Stimulated activated CD8-positive, alpha-beta memory T cell treated with anti-CD3 and anti-CD28 coated beads, Interleukin-7, amount 100 ng/mL, for 1 hour (primary cell): ENCODE data around the gene ACTC1.
"Not testable (repeated sequence)": the region's sequence is repeated elsewhere in the genome, so short reads cannot be mapped to it uniquely, and the experiment has no call there.

Experiments
- DNase-seq, 2 donors: peaks; one replicate each; pipeline ENCODE4 v3.0.0-alpha.2; 2020; ENCODE audit warnings: low read depth in 2 of 2

Gene ACTC1

DNA sequence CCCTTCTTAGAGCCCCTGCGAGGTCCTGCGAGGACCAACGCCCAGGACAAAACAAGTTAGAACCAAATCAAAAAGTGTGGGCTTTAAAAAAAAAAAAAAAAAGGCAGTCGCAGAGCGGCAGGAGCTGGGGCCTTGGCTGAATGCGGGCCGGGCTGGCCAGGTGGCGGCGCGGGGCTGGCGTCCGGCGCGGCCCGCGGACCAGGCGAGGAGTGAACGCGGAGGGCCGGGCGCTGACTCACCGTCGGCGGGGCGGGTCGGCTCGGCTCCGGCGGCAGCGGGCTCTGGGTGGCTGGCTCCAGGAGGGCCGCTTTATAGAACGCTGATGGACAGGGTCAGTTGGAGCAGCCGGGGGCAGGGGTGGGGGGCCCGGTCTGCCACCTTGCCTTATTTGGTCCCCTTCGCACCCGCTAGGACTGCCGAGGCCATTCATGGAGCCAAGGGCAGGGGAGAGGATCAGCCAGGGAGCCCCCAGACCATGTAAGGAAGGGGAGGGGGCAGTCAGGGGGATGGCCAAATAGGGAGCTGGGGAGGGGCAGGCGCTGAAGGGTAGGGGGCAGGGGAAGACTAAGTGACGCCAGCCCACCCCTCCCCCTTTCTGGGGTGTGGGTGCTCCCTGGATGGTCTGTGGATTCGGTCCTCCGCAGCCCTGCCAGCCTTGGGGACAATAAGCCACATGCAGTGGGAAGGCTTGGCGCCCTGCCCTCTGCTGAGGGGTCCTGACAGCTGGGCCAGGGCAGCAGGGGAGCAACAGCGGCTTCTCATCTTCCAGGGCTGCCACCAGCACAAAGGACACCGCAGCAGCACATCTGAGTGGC, at the start of gene ACTC1:
Gene ACTC1, minus strand, starts transcription at position 283 of the 815 bp plus-strand sequence. CDS start 741 bp downstream, outside the sequence.
- DNase-seq: no peak

DNA sequence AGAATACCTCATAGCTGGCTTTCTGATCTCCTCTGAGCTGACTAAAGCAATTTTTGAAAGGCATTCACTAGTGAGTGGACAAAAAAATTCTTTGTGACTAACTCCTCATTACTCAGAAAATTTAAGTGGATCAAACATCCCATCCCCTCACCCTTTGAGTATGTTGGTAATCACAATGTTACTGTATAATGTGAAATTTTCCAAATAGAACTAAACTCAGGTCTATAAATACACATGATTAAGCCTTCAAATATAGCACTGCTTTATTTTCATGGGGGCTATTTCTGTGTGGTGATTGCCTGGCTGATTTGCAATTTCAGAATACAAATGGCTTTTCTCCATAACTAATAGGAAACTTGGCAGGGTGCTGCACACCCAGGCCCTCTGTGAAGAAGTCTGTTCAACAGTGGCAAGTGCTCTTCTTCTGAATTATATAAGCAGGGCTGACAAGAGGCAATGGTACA, 45.9 kb upstream of the ACTC1 start:
- no peak for DNase-seq

DNA sequence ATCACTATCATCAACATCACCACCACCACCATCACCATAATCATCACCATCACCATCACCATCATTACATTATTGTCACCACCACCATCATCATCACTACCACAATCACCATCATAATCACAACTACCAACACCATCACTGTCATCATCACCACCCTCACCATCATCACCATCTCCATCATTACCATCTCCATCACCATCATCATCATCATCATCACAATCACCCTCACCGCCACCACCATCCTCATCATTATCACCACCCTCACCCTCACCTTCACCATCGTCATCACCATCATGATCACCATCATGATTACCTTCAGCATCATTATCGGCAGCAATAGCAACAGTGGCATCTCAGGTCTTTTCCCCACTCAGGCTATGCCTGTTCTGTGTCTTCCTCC, 42.9 kb upstream of the ACTC1 start:
- DNase-seq: no peak

DNA sequence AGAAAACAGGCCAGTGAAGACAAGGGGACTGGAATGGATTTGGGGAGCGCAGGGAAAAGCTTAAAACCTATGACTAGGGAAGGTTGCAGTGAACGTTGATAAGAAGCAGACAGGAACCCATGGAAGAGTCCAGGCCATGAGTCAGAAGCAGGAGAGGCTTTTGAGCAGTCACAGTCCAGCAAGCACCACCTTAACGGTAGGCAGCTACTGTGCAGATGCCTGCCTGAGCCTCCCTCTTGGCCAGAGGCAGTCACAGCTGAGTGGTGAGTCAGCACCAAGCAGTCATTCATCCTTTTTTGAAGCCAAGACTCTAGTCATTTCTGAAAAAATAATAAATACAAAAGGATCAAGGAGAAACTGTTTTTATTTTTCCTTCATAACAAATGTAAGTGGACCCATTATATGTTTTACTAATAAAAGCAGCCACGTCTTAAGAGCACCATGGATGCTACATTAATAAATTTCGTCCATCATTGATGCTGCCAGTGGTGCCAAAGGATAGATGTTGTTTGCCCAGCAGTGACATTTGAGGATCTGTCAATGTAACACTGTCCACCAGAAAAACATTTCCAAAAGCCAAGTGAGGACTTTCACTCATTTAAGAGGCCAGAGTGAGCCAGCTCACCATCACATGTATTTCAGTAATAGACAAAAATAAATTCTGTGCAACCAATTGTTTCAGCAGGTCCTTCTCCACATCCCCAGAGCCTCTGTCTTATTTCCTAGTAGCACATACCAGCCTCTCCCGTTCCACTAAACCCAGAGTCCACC, 42.1 kb upstream of the ACTC1 start:
- no peak for DNase-seq

DNA sequence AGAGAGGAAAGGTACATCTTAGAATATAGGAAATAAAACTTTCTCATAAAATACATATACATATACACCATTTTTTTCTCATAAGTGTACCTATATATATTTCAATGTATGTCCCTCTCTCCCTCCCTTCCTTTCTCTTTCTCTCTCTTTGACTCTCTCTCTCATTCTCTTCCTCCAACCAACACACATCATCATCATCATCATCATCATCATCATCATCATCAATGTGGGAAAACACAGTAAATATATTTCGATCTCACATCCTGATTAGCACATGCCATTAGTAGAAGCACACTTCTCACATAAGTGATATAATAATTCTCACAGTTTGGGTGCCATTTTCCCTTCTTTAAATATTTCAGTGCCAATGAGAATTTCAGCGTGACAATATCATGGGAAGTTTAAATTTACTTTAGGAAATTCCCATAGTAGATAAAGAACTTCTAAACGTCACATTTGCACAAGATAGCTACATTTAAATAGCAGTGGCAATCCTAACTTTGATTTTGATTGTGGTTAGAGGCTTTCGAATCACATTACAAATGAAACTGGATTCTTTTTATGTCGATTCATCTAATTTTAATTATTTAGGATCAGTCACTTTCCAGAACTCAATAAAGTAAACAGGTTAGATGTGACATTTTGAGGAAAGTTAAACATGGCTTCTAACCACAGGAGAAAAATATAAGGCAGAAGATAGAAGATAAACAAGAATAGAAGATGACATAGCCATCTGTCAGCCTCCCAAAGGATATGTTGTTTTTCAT, 33.0 kb upstream of the ACTC1 start:
- DNase-seq: no peak

DNA sequence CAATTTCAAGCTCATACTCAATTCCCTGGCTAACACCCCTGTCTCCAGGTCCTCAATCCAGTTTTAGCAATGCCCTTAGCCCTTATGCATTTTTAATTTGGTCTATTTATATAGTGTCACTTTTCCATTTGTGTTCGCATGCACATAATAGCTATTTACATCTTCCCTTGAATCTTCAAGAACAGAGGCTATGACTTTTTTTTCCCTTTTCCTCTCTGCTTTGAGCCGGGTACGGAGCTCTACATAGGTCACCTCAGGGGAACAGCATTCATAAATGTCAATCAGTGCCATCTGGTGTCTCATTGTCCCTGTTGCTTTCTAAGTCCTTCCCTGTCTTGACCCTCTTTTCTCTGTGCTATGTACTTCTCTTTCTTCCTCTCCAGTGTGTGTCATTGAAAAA, 26.5 kb upstream of the ACTC1 start:
- DNase-seq: no peak

DNA sequence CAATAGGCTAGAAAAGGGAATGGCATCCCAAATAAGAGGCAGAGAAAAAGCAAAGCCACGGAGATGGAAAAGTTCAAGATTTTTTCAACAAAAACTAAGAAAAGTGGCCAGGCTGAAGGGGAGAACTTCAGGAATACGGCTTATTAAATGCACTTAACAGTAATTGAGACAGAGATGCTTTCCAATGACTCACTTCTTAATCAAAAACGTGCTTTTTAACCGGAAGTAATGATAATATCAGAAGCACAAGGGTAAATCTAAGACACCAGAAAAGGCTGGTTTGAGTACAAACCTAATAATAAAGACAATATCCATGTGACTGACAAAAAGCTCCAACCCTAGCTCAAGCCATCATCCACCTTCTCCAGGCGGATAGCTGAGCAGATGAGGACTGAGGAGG, 24.8 kb upstream of the ACTC1 start:
- DNase-seq: no peak

DNA sequence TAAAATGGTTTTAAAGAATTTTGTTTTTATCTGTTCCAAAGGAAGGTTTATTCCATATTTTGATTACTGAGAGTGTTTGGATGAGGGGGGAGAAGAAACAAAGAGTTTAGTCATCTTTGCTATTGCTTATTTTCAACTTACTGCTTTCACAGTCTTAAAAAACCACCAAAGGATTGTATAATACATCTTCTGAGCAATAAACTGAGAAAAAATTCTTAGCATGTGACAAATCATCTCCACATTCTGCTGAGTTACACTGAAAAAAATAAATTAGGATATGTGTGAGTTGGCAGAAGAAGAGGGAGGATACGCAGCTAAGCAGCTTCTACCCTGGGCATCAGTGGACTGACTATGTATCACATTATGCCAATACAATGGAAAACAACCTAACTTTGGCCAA, 23.2 kb upstream of the ACTC1 start:
- DNase-seq: no peak

DNA sequence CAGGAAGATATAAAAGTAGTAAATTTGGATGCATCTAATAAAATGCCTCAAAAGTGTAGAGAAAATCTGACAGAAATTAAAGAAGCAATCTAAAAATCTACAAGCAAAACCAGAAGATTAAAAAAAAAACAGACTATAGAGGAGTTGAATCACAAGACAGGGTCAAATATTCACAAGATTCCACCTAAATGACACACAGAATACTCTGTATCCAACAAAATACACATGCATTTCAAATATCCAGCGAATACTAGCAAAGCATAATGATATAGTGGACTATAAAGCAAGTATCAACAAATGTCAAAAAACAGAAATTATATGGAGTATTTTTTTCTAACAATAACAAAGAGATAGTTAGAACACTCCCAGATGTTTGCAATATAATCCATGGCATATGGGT, 20.5 kb upstream of the ACTC1 start:
- no peak for DNase-seq

DNA sequence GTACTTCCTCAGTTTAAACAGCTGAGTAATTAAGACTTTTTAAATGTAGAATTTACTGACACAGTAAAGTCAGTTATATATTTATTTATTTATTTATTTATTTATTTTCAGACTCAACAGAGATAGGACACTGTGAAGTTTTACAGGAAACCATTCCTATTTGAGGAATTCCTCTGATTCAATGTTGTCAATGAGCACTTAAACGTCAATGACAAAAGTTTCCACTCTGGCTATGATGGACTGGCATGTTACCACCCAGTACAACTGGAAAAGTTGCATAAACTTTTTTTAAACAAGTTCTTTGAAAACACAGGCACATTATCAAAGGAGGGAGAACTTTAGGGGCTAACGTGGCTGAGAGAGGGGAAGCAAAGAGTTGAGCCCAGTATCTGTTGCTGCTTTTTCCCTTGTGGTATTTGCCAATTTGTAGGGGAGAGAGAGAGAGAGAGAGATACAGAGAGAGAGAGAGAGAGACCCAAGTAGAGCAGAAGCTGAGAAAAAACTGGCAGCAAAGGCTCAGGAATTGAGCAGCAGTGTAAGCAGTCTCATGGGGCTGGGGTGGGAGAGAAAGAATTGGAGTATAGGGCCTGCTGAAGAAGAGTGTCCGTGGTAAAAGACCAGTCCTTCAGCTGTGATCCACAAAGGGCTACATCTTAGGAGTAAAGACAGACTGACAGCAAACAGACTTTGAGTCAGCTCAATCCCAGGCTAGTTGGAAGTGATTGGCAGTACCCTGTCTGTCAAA, 18.3 kb upstream of the ACTC1 start:
- DNase-seq: no peak

DNA sequence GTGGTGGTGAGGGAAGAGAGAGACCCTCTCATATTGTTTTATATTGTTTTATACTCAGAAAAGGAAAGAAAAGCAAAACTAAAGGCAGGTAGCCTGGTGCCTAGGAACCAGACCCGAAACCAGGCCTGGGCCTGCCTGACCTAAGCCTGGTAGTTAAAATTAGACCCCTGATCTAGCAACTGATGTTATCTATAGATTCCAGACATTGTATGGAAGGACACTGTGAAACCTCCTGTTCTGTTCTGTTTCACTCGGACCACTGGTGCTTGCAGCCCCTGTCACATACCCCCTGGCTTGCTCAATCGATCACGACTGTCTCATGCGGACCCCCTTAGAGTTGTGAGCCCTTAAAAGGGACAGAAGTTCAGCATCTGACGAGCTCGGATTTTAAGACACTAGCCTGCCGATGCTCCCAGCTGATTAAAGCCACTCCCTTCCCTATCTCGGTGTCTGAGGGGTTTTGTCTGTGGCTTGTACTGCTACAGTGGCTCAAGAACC, 17.6 kb upstream of the ACTC1 start:
- not testable (repeated sequence) for DNase-seq

DNA sequence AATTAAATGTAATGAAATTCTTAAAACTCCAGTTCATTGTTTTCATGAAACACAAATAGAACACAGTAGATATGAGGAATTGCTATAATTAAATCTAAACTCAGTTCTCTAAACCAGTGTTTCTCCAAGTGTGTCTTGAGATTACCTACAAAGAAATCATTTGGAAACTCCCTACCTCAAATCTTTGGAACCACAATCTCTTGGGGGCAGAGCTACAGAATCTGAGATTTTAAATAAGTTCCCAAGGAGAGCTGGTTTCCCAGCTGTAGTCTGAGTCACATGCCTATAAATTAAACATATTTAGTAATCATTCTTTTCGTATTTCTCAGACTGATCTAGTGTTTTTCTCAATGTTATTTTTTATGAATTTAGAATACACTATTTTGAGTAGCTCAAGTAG, 17.0 kb upstream of the ACTC1 start:
- no peak for DNase-seq

DNA sequence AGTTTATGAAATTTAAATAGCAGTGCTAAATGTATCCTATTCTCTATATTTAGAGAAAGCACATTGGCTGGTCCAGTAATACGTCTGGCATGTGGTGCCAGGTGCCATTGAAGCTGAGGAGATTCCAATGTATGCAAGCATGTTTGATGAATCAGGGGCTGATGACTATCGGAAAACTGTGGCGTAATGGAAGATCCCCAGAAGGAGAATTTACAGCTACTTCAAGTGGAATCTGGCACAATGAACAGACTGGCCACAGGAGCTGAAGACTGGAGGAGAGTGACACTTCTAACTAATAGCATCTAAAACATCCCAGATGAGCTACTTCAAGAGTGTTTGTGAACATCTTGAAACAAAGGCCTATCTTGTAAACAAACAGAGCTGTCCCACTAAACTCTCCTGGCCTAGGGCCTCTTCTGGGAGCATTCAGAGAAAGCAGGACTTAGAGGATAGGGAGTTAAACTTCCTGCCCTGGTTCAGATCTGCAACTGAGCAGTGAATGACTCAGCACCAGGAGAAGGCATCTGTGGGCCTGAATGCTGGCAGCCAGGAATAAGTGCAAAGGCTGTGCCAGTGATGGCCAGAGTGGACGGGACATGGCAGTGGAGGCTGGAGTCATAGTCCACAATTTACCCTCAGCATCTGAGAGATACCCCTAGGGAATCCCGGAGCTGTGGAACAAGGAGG, 15.2 kb upstream of the ACTC1 start:
- no peak for DNase-seq

DNA sequence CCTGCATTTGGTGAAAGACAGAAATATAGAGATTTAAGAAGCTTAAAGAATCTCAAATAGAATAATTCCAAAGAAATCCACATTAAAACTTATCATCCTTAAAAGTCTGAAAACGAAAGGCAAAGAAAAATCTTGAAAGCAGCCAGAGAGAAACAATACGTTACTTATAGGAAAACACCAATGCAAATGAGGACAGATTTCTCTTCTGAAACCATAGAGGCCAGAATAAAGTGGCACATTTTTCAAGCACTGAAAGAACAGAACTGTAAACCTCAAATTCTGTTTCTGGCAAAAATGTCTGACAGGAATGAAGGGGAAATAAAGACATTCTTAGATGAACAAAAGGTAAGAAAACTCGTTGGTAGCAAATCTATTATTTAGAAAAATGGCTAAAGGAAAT, 13.8 kb upstream of the ACTC1 start:
- DNase-seq: no peak

DNA sequence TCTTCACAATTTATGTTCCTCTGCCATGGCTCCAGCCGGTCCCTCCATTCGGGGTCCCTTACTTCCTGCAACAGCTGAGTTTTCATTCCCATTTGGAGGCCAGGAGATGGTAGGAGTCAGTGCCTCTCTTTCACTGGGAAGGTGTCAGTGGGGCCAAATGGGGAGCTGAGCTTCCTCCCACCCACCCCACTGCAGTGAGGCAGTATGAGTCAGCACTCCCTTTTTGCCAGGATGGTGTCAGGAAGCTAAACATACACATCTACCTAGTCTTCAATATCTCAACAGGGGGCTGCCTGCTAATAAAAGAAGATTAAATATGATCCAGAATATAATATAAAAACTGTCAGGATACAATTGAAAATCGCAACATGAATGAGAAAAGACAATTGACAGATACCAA, 12.7 kb upstream of the ACTC1 start:
- DNase-seq: no peak

DNA sequence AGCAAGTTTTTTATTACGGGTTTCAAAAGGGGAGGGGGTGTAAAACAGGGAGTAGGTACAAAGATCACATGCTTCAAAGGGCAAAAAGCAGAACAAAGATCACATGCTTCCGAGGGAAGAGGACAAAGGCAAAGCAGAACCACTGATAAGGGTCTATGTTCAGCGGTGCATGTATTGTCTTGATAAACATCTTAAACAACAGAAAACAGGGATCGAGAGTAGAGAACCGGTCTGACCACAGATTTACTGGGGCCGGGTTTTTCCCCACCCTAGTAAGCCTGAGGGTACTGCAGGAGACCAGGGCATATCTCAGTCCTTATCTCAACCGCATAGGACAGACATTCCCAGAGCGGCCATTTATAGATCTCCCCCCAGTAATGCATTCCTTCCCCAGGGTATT, 11.9 kb upstream of the ACTC1 start:
- not testable (repeated sequence) for DNase-seq

DNA sequence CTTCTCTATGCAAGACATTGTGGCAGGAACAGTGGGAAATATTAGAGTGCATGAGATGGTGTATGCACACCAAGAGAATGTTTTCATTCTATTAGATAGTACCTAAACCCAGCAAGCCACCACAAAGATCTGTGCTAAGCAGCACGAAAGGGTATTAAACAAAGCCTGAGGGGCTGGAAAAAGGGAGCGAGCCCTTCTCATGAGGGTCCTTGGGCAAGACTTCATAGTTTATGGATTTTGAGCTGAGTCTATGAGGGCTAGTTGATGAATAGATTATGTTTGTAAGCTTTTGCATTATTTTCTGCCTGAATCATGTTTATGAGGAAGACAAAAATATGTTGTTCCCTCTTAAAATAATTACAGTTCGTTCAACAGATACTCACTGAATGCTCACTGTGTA, 9.4 kb upstream of the ACTC1 start:
- no peak for DNase-seq

DNA sequence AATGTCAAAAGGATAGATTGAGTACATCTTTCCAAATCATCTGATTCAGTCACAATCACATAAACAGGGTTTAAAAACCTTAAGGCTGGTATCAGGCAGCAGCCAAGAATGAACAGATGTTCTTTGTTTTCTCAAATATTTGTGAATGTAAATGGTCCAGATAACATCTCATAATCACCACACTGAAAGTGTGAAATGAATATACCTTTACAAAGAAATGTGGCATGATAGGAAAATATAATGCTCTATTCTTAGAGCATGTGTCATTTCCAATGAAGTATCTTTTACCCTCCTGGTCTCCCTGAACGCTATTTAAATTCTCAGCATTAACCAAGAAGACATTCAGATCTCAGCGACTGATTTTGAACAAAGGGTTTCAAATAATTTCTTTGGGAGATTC, 8.8 kb upstream of the ACTC1 start:
- DNase-seq: no peak

DNA sequence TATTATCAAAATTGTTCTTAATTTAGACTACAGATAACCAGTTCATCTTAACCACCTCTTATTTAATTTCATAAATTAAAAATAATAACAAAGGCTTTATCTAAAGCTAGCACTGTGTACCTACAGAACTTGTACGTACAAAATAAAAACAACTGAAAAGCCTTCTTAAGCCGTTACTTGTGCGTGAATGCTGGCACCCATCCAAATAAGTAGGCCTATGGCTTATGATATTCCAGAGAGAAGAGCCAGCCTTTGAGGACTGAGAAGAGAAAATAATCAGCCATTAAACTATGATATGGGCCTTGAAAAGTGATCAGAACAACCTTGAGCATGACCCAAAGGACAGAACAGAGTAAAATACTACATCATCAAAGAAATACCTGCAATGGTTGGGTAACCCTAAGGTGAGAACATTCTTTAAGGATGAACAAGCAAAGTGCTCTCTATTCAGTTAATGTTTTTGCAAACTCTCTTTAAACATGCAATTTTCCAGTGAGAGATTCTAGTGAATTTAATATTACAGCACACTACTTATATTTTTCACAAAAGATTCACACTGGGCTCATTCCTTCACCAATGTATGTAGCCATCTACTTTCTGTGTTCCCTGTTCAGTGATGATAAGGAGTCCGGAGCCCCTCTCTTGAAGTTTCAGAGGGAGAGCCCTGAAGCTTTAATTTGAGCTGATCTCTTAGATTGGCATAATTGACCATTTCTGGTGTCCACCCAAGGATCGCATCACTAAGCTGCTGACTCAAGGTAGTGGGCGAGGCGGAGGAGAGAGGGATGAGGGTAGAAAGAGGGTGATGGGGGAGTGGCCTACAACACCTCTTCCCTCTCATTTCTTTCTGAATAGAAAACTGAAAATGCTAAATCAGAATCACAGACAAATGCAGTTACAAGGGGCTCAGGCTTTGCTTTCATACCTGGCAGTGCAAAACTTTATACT, 7.7 kb upstream of the ACTC1 start:
- DNase-seq: no peak

DNA sequence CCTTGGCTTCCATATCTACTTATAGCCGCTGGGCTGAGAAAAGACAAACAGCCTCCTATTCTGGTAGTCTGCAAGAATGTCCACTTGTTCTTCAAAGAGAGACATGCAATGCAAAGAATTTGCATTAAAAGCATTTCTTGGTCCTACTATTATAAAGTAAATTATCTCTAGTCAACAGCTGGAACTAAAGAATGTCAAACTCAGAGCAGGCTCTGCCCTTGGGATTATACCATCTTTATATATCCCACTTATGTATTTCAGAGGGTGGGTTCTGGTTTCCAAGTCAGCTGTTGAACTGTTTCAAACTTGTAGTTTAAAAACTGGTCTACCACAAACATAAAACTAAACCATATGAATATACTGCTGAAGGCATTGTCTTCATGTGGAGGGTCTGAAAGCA, 7.0 kb upstream of the ACTC1 start:
- no peak for DNase-seq
